HG02938 (cell line): ENCODE results near the gene KRTAP6-1.

Experiments
- ATAC-seq: cut with Tn5 transposase; IDR thresholded peaks from one replicate; pipeline ENCODE4 v1.9.1; 2021; ENCODE audit warnings: mild to moderate bottlenecking, moderate library complexity; ENCODE audit not compliant: unreplicated experiment

The KRTAP6-1 gene, protein sequence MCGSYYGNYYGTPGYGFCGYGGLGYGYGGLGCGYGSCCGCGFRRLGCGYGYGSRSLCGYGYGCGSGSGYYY

DNA sequence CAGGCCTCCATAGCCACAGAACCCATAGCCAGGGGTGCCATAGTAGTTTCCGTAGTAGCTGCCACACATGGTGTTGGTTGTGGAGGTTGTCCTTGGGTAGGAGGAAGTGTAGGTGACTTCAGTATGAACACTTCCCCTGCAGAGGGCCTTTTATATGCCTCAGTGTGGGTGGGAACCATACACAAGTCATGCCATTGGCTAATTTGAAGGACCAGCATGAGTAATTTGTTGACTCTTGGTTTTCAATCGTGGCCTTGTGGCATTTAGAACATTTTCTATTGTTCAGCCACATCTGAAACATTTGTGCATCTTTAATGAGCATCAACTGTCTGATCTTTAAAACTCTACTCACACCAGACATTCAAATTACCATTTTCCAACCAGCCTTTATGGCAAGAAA is at the start of gene KRTAP6-1:
Gene KRTAP6-1, minus strand, starts transcription at position 95 of the 400 bp plus-strand sequence. Its CDS starts 26 bp downstream, at position 69.
- ATAC-seq, result no peak

DNA sequence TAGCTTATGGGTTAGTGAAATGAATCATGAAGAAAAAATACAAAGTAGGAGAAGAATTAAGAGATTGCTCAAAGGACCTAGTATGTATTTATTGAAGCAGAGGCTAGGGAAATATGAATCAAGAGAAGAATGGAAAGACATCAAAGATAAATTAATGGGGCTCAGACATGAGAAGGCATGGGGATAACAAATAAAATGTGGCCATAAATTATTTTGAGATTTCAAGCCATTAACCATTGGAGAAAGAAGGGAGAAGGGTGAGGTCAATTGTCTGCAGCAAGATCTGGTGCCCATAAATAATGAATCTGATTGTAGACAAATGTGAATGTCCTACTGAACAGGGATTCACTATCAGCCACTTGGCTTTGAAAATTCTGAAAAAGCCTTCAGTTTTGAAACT is 39.2 kb upstream of the KRTAP6-1 start:
- ATAC-seq, result no peak

DNA sequence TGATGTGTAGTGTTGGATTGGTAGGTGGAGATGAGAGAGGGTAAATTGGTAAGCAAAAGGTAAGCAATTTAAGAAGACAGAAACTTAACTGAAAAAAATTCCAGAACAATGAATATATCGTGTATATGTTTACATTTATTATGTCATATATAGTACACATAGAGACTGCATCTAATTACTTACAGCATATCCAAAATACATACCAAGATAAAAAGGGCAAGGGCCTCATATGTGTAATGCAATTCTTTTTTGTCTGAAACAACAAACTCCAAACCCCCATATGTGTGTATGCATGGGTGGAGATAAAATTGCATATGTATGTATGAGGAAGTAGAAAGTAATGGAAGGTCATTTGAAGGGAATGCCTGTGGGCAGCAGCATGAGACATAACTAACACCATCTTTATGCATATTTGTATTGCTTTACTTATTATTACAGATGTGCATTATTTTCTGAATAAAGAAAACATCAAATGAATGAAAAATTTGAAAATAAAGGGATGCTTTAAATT is 33.2 kb upstream of the KRTAP6-1 start:
- no peak for ATAC-seq

DNA sequence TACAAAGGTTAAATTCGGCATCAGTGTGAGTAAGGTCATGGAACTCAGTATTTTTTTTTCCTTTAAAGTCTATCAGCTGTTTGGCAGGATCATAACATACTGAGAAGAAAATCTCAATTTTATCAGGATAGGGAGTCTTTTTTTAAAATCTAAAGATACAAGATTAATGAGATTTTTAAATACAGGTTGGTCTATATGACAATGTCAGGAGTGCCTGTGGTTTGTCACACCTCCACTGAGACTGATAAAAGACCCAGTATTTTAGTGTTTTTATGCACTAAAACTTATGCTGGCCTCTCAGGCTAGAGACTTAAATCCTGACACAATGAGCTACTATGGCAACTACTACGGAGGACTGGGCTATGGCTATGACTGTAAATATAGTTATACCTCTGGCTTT is 28.8 kb upstream of the KRTAP6-1 start, which contains the start of gene KRTAP20-3:
Gene KRTAP20-3, plus strand, starts transcription at position 301 of the 400 bp plus-strand sequence.
- no peak for ATAC-seq

DNA sequence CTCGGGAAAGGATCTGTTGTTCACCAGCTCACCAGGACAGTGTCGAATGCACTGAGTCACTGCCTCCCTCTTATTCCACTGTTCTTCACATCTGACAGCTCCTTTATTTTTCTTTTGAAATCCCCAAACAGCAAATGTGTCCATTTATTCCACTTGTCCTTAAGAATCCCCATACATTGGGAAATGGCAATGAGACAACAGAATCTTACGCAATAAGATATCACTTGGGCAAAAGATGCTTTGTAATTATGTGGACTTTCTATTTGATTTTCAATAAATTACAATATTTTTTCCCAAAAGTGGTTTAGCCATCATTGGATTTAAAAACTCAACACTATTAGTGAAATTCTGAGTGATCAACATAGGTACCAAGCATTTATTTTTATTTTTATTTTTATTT is 25.0 kb upstream of the KRTAP6-1 start:
- ATAC-seq, result no peak

DNA sequence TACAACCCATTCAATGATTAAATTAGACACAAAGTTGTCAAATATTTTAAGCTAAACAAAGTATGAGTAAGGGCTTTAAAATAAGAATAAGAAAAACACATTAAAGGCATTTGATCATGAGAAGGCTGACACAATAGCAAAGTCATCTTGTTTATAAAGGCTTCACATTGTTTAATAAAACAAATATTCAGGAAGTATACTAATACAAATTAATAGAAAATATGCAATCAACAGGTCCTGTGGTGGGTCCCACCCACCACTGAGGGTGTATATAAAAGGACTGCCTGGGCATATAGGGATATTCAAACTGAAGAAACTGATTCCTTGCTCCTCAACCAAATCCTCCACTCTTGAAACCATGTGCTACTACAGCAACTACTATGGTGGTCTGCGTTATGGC is 21.2 kb upstream of the KRTAP6-1 start, which contains the start of gene KRTAP20-2:
Gene KRTAP20-2, plus strand, starts transcription at position 301 of the 400 bp plus-strand sequence. Its CDS starts 58 bp downstream, at position 359.
- no peak for ATAC-seq

DNA sequence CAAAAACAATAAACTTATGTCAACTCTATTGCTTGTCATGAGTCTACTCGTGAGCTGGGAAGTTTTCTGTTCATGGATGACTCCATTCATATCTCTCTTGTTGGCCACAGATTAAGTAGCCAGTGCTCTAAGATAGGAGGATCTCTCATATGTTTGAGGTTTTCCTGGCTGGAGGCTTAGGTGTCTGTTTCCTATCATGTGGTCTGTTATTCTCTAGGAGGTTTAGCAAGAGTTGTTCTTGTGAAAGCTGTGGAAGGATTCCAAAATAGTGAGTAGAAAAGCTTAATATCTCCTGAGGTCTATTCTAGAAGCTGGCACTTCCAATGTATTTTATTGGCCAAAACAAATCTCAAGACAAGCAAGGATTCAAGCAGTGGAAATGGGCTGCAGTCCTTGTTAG is 15.5 kb upstream of the KRTAP6-1 start:
- ATAC-seq, result no peak

DNA sequence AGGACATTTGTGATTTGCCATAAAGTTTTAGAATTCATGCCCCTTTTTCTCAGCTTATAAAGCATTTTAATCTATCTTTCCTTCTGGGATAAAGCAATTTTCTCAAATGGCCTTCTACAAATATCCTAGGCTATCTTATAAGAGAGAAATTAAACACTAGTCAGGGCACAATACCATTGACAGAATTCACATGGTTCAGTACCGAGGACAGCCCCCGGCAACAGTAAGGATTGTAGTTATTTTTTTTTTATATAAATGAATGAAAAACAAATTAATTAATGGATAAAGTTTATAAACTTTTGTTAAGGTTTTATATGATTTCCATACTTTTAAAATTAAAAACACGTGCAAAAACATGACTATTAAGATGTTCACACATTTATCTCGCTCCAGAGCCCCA is 14.4 kb upstream of the KRTAP6-1 start:
- ATAC-seq, result no peak

DNA sequence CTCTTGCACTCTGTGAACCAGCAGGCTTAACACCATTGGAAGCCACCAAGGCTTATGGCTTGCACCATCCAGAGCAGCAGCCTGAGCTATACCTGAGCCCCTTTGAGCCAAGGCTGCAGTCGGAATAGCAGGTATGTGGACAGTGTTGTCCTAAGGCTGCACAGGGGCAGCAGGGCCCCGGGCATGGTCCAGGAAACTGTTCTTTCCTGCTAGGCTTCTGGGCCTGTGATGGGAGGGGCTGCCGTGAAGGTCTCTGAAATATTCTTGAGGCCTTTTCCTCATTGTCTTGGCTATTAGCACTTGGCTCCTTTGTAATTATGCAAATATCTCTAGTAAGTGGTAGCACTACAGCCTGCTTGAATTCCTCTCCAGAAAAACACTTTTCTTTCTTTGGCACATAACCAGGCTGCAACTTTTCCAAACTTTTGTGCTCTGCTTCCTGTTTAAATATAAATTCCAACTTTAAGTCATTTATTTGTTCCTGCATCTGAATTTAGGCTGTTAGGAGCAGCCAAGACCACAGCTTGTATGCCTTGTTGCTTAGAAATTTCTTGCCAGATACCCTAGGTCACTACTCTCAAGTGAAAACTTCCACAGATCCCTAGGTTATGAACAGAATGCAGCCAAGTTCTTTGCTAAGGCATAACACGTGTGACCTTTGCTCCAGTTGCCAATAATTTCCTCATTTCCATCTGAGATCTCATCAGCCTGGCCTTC is 11.9 kb upstream of the KRTAP6-1 start:
- ATAC-seq, result no peak

DNA sequence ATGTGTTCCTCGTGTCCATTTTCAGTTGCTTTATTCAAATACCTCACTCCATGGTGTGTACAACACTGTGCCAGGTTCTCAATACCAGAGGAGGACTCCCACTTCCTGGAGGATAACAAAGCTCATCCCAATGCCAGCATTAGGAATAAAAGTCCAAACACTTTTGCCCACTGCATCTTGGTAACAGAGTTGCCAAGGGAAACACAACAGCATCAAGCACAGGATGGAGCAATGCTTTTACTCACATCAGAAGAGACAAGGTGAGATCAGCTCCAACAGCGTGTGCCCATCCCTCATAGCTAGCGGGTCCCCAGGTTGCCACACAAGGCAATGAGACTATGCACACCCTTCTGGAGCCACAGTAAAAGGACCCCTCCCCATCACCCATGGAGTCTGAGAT is 9.6 kb upstream of the KRTAP6-1 start:
- no peak for ATAC-seq

DNA sequence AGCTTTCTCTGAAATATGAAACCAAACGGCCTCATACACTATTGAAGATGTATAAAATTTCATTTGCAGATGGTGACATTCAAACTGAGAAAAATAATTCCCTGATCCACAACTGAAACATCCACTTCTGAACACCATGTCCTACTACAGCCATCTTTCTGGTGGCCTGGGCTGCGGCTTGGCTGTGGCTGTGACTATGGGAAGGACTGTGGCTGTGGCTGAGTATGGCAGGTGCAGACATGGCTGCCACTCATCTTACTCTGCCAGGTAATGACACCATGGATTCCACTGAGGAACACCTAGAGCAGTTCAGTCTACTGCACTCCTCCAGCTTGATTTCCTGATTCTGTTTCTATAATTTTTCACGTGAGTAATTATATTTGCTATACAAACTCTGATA is 6.8 kb upstream of the KRTAP6-1 start, which contains the start of gene KRTAP20-4:
Gene KRTAP20-4, plus strand, starts transcription at position 106 of the 400 bp plus-strand sequence.
- no peak for ATAC-seq

DNA sequence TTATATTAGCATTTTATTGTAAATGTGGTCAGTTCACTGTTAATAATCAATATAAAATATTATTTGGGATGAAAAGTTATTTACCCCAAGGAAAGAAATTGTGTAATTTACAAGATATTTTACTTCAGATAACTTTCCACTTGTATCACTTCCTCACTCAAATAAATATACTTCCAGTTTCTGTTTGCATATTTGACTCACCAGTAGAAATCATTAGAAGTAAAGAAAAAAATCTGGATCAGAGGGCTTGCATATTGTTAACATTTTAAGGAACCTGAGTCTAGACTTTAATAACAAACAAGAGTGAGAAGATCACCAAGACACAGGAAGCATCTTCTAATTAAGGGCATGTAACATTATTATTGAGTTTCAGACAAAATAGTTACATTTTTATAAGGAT is 6.3 kb upstream of the KRTAP6-1 start:
- ATAC-seq, result no peak

DNA sequence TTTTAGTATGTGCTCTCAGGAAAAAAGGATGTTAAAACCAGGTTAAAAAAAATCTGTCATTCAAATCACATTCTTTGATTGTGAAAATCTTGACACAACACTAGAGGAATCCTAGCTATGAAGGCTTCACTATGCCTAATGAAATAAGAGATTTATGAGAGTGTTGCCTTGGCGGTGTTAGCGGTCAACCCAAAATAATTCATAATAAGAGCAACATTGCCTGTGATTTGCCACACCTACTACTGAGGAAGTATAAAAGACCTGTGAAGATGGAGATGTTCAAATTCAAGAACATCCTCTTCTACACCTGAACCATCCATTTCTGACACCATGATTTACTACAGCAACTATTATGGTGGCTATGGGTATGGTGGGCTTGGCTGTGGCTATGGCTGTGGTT is 2.4 kb upstream of the KRTAP6-1 start, which contains the start of gene KRTAP20-1:
Gene KRTAP20-1, plus strand, starts transcription at position 301 of the 400 bp plus-strand sequence. Its CDS starts 30 bp downstream, at position 331.
- ATAC-seq, result no peak

DNA sequence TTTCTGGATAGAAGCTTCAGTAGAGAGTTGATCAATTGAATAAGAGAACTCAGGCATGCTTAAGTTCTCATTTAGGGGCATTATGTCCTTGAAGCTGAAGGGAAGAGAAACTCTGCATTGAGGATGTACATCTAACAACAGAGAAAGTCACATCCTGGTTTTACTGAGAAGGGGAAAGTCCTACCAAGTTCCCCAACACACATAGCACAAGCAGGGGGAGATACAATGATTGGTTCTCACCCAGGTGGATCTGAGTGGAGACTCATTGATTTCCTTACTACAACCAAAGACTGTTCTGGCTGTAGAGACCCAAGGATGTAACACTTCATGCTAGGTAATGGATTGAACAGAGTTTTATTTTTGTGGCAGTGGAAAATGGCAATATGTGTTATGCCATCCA is 1.5 kb upstream of the KRTAP6-1 start:
- no peak for ATAC-seq

DNA sequence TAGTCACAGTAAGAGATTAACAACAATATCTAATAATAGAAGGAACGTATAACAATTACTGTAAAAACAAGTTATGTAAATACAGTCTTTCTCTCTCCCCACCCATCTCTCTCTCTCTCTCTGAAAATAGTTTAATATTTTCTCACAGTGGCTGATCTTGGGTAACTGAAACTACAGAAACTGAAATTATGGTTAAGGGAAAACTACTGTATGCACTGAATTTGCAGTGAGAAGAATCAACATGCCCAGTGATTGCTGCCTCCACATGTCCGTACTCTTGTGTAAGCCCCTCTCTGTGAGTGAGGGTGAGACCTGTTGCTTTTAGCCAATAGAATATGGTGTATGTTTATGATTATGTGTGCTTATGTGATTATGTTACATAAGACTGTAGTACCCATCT is 1.6 kb downstream of the KRTAP6-1 start:
- no peak for ATAC-seq

DNA sequence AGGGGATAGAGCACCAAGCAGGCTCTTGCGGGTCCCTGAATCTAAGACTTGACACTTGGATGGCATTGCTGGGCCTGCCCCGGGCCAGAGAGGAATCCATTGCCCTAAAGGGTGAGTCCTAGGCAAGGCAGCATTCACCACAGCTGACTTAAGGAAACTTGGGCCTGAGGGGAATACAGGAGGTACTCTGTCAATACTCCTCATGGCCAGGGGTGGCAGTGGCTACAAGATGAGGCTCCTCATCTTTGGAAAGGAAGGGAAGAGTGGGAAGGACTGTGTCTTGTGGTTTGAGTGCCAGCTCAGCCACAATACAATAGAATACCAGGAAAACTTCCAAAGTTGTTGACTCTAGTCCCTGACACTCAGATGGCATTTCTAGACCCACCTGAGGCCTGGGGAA is 7.8 kb downstream of the KRTAP6-1 start:
- ATAC-seq, result no peak

DNA sequence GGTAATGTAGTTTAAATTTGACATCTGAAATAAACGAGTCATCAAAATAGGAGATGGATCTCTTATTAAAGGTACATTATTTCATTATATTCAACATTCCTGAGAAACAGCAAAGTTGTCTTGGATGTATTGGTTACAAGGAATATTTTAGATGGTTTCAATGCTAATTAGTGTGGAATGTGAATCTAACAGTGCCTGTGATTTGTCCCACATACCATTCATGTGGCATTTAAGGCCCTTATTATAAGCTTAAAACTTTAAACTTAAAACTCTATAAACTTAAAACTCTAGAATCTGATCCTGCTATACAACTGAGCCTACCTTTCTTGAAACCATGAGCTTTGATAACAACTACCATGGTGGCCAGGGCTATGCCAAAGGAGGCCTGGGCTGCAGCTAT is 12.9 kb downstream of the KRTAP6-1 start, which contains the start of gene KRTAP22-1:
Gene KRTAP22-1, plus strand, starts transcription at position 301 of the 400 bp plus-strand sequence.
- ATAC-seq, result no peak

DNA sequence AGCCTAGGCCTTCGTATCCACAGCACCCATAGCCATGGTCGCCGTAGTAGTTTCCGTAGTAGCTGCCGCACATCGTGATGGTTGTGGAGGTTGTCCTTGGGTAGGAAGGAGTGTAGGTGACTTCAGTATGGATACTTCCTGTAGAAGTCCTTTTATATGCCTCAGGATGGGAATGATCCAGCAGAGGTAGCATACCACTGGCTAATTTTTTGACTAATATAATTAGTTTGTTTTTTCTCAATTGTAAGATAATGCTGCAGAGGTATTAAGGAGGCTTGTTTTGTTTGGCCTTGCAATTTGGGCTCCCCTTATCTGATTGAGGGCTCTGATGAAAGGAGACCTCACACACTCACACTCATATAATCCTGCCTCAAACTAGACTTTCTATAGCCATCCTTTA is 14.9 kb downstream of the KRTAP6-1 start, which contains the start of gene KRTAP6-2:
Gene KRTAP6-2, minus strand, starts transcription at position 101 of the 400 bp plus-strand sequence. Its CDS starts 28 bp downstream, at position 73.
- ATAC-seq, result no peak

DNA sequence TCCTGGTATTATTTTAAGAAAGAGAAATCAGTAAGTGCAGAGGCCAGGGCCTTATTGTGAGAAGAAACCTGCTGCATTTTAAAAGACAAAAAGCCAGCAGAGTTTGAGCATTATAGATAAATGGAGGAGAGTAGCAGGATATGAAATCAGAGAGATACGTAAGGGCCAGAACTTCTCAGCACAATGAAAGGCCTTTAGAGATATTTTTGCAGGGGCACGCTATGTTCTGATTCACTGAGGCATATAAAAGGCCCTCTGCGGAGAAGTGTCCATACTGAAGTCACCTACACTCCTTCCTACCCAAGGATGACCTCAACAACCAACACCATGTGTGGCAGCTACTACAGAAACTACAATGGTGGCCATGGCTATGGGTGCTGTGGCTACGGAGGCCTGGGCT is 21.6 kb downstream of the KRTAP6-1 start, which contains the start of gene KRTAP6-3:
Gene KRTAP6-3, plus strand, starts transcription at position 301 of the 400 bp plus-strand sequence. Its CDS starts 6 bp downstream, at position 307.
- ATAC-seq, result no peak

DNA sequence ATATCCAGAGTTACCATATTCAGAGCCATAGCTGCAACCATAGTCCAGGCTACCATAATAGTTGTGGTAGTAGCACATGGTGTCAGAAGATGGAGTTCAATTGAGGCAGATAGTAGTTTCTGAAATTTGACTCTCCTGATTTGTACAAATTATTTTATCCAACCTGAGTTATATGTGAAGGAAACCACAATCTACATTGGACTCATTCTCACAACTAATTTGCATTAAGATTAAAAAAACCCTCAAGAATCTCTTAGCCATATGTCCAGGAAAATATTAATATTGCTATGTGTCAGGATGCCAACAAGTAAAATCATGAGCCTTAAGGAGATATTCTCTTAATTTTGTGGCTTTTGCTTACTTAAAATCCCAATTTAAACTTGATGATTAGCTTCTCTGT is 23.4 kb downstream of the KRTAP6-1 start, which contains the start of gene KRTAP22-2:
Gene KRTAP22-2, minus strand, starts transcription at position 101 of the 400 bp plus-strand sequence.
- ATAC-seq, result no peak

DNA sequence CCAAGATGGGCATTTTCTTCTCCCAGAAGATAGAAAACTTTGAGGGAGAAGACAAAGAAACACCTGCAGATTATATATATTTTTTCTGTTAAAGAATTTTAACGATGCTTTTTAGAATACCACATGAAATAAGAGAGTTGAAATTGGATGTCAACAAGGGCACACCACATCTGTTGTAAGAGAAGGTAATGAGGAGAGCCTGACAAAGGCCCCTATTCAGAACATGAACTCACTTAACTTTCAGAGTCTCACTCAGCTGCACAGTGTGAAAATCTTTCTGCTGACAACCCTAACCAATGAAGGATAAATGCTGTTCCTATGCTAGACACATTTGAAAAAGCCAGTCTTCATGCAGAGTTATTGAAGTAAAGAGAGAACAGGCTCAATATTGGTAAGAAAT is 30.9 kb downstream of the KRTAP6-1 start:
- no peak for ATAC-seq

DNA sequence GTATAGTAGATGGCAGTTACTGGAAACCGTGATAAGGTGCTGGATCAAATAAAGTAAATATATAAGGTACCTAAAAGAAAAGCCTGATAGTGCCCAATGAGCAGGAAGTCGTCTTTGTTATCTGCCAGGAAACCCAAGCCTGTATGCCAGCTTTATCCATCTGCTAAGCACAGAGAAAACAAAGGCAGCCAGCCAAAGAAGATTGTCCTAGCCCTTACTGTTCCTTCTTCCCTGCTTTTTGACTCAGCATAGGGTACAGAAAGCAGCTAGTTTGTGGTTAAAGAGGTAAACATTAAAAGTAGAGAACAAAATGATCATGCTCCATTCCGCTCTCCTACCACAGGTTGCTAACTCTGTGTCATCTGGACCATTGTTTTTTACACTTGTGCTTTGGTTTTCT is 33.6 kb downstream of the KRTAP6-1 start:
- no peak for ATAC-seq
